GM06990 (cell line): ENCODE results near the gene SMAD6.

Experiments
- DNase-seq: peaks from one replicate; pipeline ENCODE4 v3.0.0-alpha.2; 2011; ENCODE audit not compliant: insufficient read length; ENCODE audit errors: extremely low read depth
- H3K27me3 ChIP-seq: replicated peaks from 2 replicates; pipeline ENCODE4 v1.6.0; 2011; ENCODE audit warnings: low read length; ENCODE audit not compliant: control insufficient read depth, insufficient read depth
- H3K36me3 ChIP-seq: 2 replicates; pipeline ENCODE4 v1.5.1; 2011; ENCODE audit warnings: low read length; ENCODE audit not compliant: control insufficient read depth, insufficient read depth
- H3K4me3 ChIP-seq: replicated peaks from 2 replicates; pipeline ENCODE4 v1.5.1; 2011; ENCODE audit warnings: low read depth, mild to moderate bottlenecking, control low read depth, low read length
- TF ChIP-seq, protein P1 (sequence below): IDR thresholded peaks from 2 replicates; pipeline ENCODE4 v1.5.1; 2011; ENCODE audit warnings: low read length, control low read depth, mild to moderate bottlenecking, inconsistent platforms; ENCODE audit not compliant: insufficient read depth, poor library complexity, severe bottlenecking

SMAD6 gene

DNA sequence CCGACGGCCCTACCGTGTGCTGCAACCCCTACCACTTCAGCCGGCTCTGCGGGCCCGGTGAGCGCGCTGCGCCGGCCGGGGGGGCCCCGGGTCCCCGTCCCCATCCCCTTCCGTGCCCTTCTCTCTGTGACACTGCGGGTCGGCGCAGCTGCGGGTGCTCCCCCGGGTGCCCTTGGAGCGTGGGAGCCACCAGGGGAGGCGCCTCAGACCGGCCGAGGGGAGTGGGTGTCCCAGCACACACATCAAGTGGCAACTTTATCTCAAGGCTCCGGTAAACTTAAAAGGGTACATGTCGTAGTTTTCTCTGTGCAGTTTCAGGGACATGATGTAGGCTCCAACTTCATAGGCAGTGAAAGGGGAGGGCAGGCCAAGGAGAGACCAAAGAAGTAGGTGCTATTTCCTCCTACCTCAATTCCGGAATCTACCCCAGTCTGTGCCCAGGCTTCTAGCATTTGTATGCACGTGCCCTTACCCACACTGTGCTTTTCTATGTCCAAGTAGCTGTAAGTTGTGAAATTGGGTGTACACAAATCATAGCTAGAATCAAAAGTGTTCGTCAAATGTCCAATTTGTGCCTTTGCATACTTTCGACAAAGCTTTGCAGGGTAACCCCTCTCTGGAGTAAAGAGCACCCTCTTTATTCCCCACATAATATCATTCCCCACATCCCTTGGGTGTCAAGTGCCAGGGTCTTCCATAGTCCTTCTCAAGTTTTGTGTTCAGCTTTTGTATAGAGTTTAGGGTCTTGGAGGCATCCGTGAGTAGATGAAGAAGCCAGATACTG is 2.2 kb downstream of the SMAD6 start:
- peaks cover 8% of the 10 kb centered on the region for H3K27me3 ChIP-seq
- no peak overlapping the region for H3K4me3 ChIP-seq
- TF ChIP-seq, protein P1, sequence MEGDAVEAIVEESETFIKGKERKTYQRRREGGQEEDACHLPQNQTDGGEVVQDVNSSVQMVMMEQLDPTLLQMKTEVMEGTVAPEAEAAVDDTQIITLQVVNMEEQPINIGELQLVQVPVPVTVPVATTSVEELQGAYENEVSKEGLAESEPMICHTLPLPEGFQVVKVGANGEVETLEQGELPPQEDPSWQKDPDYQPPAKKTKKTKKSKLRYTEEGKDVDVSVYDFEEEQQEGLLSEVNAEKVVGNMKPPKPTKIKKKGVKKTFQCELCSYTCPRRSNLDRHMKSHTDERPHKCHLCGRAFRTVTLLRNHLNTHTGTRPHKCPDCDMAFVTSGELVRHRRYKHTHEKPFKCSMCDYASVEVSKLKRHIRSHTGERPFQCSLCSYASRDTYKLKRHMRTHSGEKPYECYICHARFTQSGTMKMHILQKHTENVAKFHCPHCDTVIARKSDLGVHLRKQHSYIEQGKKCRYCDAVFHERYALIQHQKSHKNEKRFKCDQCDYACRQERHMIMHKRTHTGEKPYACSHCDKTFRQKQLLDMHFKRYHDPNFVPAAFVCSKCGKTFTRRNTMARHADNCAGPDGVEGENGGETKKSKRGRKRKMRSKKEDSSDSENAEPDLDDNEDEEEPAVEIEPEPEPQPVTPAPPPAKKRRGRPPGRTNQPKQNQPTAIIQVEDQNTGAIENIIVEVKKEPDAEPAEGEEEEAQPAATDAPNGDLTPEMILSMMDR, result no peak
- DNase-seq, result no peak
- H3K36me3 ChIP-seq, result no peaks in the 10 kb centered on the region

DNA sequence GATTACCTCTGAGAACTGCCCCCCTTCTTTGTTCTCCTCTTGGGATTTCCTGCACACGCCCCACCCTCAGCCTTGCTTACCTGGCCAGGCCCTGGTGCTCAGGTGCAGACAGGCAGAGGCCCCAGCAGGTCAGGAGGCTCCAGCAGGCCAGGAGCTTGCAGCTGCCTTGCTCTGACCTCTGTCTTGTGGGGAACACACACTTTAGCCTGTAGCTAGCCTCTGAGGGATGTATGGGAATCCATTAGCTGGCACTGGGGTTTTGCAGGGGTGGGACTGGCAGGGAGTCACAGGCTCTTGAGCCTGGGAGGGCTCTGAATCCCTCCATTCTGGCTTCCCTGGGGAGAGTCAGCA is 2.7 kb downstream of the SMAD6 start:
- peaks cover 8% of the 10 kb centered on the region for H3K27me3 ChIP-seq
- DNase-seq, result no peak
- no peak overlapping the region for H3K4me3 ChIP-seq
- TF ChIP-seq, protein P1, result no peak
- no peaks in the 10 kb centered on the region for H3K36me3 ChIP-seq

DNA sequence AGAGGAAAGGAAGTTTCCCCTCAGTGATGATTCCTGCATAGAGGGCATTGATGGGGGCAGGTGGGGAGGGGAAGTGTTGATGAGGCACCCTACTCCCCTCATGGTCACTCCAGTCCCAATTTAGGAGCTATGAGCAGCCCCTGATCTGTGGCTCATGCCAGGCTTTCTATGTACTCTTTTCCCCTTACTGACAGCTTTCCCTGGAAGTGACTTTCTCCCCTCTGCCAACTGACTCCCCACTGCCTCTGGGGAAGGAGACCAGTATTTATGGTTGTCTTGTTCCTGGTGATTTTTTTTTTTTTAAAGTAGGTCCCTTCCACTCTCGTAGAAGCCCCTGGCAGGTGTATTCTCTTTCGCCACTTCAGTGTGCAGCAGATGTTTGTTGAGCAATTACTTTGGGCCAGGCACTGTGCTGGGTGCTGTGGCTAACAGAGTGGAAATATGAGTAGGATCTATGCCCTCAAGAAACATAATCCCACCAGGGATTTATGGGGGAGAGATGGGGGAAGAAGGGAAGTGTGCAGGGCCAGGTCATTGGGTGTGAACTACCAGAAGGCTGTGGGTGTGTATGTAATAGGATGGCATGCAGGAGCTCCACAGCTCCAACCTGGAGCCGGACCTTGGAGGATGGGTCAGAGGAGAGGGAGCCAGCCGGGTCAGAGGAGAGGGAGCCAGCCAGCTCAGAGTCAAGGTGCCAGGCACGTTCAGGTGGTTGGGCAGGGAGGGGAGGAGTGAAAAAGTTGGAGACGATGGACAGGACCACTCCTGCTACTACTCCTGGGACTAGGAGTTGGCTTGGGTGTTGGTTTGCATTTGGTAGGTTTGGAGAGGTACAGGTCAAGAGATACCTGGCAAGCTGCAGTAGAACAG is 3.5 kb downstream of the SMAD6 start:
- Histone ChIP-seq H3K36me3 (no peaks in the 10 kb centered on the region), H3K27me3 (peaks cover 8% of the 10 kb centered on the region), H3K4me3 (no peak overlapping the region)
- TF ChIP-seq, protein P1, result no peak
- DNase-seq, result no peak

DNA sequence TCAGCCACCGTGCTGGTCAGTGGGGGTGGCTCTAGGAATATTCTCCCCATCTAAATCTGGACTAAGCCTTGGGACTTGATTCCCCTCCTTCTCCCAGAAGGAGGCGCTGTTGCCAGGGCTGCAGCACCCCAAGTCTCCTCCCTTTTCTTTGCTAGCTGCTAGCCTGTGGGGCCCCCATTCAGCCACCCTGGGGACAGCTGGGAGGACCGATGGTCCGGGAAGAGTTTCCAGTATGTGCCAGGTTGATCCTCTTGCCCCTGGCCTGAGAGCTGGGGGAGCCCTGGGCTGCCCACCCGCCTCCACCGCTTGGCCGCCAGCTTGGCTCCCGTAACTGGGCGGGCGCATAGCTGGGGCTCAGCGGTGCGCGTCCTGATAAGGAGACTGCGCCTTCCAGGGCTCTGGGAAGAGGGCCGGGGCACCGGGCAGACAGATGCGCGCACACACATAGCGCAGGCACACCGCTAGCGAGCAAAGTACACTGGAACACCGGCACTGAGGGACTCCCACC is 4.2 kb downstream of the SMAD6 start:
- peaks cover 8% of the 10 kb centered on the region for H3K27me3 ChIP-seq
- no peak overlapping the region for H3K4me3 ChIP-seq
- TF ChIP-seq, protein P1, result peak; percentile 44
- no peaks in the 10 kb centered on the region for H3K36me3 ChIP-seq
- DNase-seq, result no peak

DNA sequence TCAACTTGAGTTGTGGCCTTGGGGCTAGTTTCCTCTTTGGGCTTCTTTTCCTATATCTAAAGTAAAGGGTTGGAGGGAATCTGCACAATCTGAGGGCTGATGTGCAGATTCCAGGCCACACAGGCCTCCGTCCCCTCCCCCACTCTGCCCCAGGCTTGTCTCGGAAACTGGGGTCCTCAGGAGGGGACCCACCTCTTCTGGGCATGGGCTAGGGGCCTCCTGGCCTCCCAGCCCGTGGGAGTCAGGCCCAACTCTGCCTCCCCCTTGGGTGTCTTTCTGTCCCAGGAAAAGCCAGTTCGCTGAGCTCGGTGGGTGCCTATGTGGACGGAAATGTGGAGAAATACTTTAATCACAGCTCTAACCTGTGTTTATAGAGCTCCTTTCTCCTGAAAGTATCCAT is 4.8 kb downstream of the SMAD6 start:
- no peak overlapping the region for H3K4me3 ChIP-seq
- H3K27me3 ChIP-seq, result peaks cover 8% of the 10 kb centered on the region
- no peak for DNase-seq
- TF ChIP-seq, protein P1, result no peak
- H3K36me3 ChIP-seq, result no peaks in the 10 kb centered on the region
